ENCODE results near the gene ZNF329. TPM values are rescaled to one million over a fixed set of nuclear protein-coding genes. Genes with fewer than 3 reads are reported as not detected.

The ZNF329 gene
- total RNA-seq, 1 donor from 2014 or later: 1.6 TPM

DNA sequence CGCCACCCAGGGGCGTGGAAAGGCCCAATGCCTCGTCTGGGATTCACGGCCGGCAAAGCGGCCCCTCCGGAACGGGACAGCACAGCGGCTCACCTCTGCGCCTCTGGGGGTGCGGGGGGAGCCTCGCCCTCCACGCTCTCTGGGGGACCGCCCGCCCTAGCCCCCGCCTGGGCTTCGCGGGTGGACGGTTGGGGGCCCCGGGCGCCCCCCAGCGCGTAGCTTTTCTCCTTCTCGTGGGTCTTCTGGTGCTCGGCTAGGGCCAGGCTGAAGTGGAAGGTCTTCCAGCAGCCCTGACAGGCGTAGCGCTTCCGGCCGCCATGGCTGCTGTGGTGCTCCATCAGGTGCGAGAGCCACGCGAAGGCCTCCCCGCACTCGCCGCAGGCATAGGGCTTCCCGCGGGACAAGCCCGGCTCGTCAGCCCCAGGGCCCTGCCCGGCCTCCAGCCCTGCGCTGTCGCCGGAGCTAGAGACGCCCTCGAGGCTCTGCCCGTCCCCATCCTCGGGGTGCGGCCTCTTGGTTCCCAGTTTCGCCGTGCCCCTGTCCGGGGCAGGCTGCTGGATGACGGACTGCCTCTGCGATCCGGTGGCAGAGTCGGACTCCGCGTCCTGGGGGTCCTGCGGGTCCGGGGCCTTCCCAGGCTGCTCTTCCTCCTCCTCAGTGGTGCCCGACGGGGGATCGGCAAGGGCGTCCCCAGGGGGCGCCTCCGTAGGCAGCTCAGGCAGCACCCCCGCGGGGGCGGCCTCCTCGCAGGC, 65.8 kb downstream of the ZNF329 start:
- H3K36me3 Mint-ChIP-seq (ENCODE audit: low read depth): no peaks in the 10 kb centered on the region
- H3K27ac Mint-ChIP-seq: no peak overlapping the region
- DNase-seq (ENCODE audit: low spot score): no peak
- no peak overlapping the region for H3K4me3 Mint-ChIP-seq
- no peaks in the 10 kb centered on the region for H3K4me1 Mint-ChIP-seq (ENCODE audit: low read depth)
- peaks cover 43% of the 10 kb centered on the region for H3K9me3 Mint-ChIP-seq
- intact Hi-C loops (cut with micrococcal nuclease): no loop called here
- H3K27me3 Mint-ChIP-seq (ENCODE audit: insufficient read depth): no peaks in the 10 kb centered on the region

GRCh38 chr19:58083021-58083420, 67.6 kb downstream of the ZNF329 start:
- Mint-ChIP-seq H3K27ac (no peak overlapping the region), H3K36me3 (ENCODE audit: low read depth) (no peaks in the 10 kb centered on the region), H3K27me3 (ENCODE audit: insufficient read depth) (no peaks in the 10 kb centered on the region), H3K4me3 (no peak overlapping the region), H3K9me3 (peaks cover 43% of the 10 kb centered on the region), H3K4me1 (ENCODE audit: low read depth) (no peaks in the 10 kb centered on the region)
- no peak for DNase-seq (ENCODE audit: low spot score)
- intact Hi-C loops (cut with micrococcal nuclease): no loop called here

DNA sequence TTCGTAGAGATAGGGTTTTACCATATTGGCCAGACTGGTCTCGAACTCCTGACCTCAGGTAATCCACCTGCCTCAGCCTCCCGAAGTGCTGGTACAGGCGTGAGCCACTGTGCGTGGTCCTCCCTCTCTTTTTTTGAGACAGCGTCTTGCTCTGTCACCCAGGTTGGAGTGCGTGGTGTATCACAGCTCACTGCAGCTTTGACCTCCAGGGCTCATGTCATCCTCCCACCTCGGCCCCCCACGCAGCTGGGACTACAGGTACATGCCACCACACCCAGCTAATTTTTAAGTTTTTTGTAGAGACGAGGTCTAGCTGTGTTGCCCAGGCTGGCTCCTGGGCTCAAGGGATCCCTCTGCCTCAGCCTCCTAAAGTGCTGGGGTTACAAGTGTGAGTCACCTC, 70.8 kb downstream of the ZNF329 start:
- Mint-ChIP-seq H3K27me3 (ENCODE audit: insufficient read depth) (no peaks in the 10 kb centered on the region), H3K4me1 (ENCODE audit: low read depth) (no peaks in the 10 kb centered on the region), H3K36me3 (ENCODE audit: low read depth) (no peaks in the 10 kb centered on the region), H3K27ac (no peak overlapping the region), H3K9me3 (peaks cover 57% of the 10 kb centered on the region), H3K4me3 (no peak overlapping the region)
- no peak for DNase-seq (ENCODE audit: low spot score)
- intact Hi-C loops (cut with micrococcal nuclease): no loop called here

Other genes starting within 250 kb of the ZNF329 start
- 10.9 and 11.6 TPM in 2 replicates for gene ZNF417, start 234.2 kb downstream of the ZNF329 start, total RNA-seq
- 0.70 and 3.6 TPM in 2 replicates for gene ZNF418, start 215.4 kb downstream of the ZNF329 start, total RNA-seq
- 2.5 and 3.4 TPM in 2 replicates for gene ZNF256, start 203.1 kb downstream of the ZNF329 start, total RNA-seq
- gene C19orf18, start 176.3 kb downstream of the ZNF329 start, total RNA-seq: not detected in 2 replicates
- 6.3 and 6.4 TPM in 2 replicates for gene ZNF606, start 148.0 kb downstream of the ZNF329 start, total RNA-seq
- not detected in 2 replicates for gene ZSCAN1, start 116.8 kb downstream of the ZNF329 start, total RNA-seq
- 0.05 and 0.16 TPM in 2 replicates for gene ZNF135, start 91.5 kb downstream of the ZNF329 start, total RNA-seq
- 2.0 and 2.3 TPM in 2 replicates for gene ZSCAN18, start 52.6 kb downstream of the ZNF329 start, total RNA-seq
- 18.2 and 21.2 TPM in 2 replicates for gene ZNF274, start 32.3 kb upstream of the ZNF329 start, total RNA-seq
- 51.8 and 56.1 TPM in 2 replicates for gene ZNF544, start 78.1 kb upstream of the ZNF329 start, total RNA-seq
- 4.0 and 4.4 TPM in 2 replicates for gene ZNF8, start 128.2 kb upstream of the ZNF329 start, total RNA-seq
- gene ERVK3-1, start 154.6 kb upstream of the ZNF329 start, total RNA-seq: 87.1 and 96.7 TPM in 2 replicates
- 4.7 and 4.8 TPM in 2 replicates for gene ZSCAN22, start 176.2 kb upstream of the ZNF329 start, total RNA-seq
- 7.1 and 7.7 TPM in 2 replicates for gene A1BG, start 202.7 kb upstream of the ZNF329 start, total RNA-seq
- 0.76 and 0.93 TPM in 2 replicates for gene ZNF497, start 212.0 kb upstream of the ZNF329 start, total RNA-seq
- 0.86 and 1.4 TPM in 2 replicates for gene ZNF837, start 230.2 kb upstream of the ZNF329 start, total RNA-seq
- gene RPS5, start 236.5 kb upstream of the ZNF329 start, total RNA-seq: 1,157 and 1,161 TPM in 2 replicates
- 0.65 and 1.6 TPM in 2 replicates for gene RNF225, start 244.9 kb upstream of the ZNF329 start, total RNA-seq